SK-N-SH treated with all-trans-retinoic acid at 6 μM for 48 hours (cell line): ENCODE results near the gene SNTB2.

Source experiments
- ATAC-seq: fragments of 200-7000 bp; cut with Tn5 transposase; 3 replicates; pipeline ENCODE4 v1.9.1; 2020; ENCODE audit warnings: mild to moderate bottlenecking, moderate library complexity
- ARNTL ChIP-seq: fragments of 450-650 bp; formaldehyde crosslinking; IDR thresholded peaks from 2 replicates; pipeline ENCODE4 v1.5.0; 2020; ENCODE audit warnings: low read depth, mild to moderate bottlenecking, moderate library complexity, borderline replicate concordance
- BACH2 ChIP-seq: fragments of 250-450 bp; sonication (Bioruptor Pico); IDR thresholded peaks from 2 replicates; pipeline ENCODE4 v1.9.0; 2021; ENCODE audit warnings: mild to moderate bottlenecking, borderline replicate concordance
- CREB5 ChIP-seq: fragments of 250-450 bp; sonication (Bioruptor Pico); IDR thresholded peaks from 2 replicates; pipeline ENCODE4 v1.5.1; 2020; ENCODE audit warnings: low read depth, mild to moderate bottlenecking, moderate library complexity
- CSDC2 ChIP-seq: fragments of 250-450 bp; sonication (Bioruptor Pico); IDR thresholded peaks from 2 replicates; pipeline ENCODE4 v1.5.0; 2020; ENCODE audit warnings: mild to moderate bottlenecking, moderate library complexity
- ESRRG ChIP-seq: fragments of 250-450 bp; sonication (Bioruptor Pico); IDR thresholded peaks from 2 replicates; pipeline ENCODE4 v1.6.1; 2021; ENCODE audit warnings: mild to moderate bottlenecking
- GLIS3 ChIP-seq: fragments of 250-450 bp; sonication (Bioruptor Pico); IDR thresholded peaks from 2 replicates; pipeline ENCODE4 v1.5.0; 2020; ENCODE audit warnings: mild to moderate bottlenecking, moderate library complexity
- ISL1 ChIP-seq: fragments of 250-450 bp; sonication (Bioruptor Pico); IDR thresholded peaks from 2 replicates; pipeline ENCODE4 v2.1.2; 2022; ENCODE audit warnings: mild to moderate bottlenecking, moderate library complexity
- OSR1 ChIP-seq: fragments of 250-450 bp; sonication (Bioruptor Pico); IDR thresholded peaks from 2 replicates; pipeline ENCODE4 v1.8.0; 2022; ENCODE audit warnings: moderate library complexity, mild to moderate bottlenecking, inconsistent platforms
- PPARA ChIP-seq: fragments of 250-450 bp; sonication (Bioruptor Pico); IDR thresholded peaks from 2 replicates; pipeline ENCODE4 v1.5.0; 2020; ENCODE audit warnings: mild to moderate bottlenecking, borderline replicate concordance
- RARB ChIP-seq: fragments of 250-450 bp; sonication (Bioruptor Pico); IDR thresholded peaks from 2 replicates; pipeline ENCODE4 v1.8.0; 2021; ENCODE audit warnings: mild to moderate bottlenecking, moderate library complexity
- TCF4 ChIP-seq: fragments of 250-450 bp; sonication (Bioruptor Pico); IDR thresholded peaks from 2 replicates; pipeline ENCODE4 v1.8.0; 2021; ENCODE audit warnings: mild to moderate bottlenecking, moderate library complexity, borderline replicate concordance
- TOX ChIP-seq: fragments of 250-450 bp; sonication (Bioruptor Pico); IDR thresholded peaks from 2 replicates; pipeline ENCODE4 v1.8.0; 2021; ENCODE audit warnings: mild to moderate bottlenecking, moderate library complexity, borderline replicate concordance
- TSHZ2 ChIP-seq: fragments of 250-450 bp; sonication (Bioruptor Pico); IDR thresholded peaks from 2 replicates; pipeline ENCODE4 v1.5.0; 2020; ENCODE audit warnings: mild to moderate bottlenecking, moderate library complexity
- ZC3H10 ChIP-seq: fragments of 250-450 bp; sonication (Bioruptor Pico); IDR thresholded peaks from 2 replicates; pipeline ENCODE4 v1.5.1; 2021; ENCODE audit warnings: mild to moderate bottlenecking, moderate library complexity
- ZNF70 ChIP-seq: fragments of 450-650 bp; formaldehyde crosslinking; IDR thresholded peaks from 2 replicates; pipeline ENCODE4 v1.5.0; 2020; ENCODE audit warnings: mild to moderate bottlenecking, moderate library complexity
- TF ChIP-seq, protein P1 (sequence below): fragments of 250-450 bp; sonication (Bioruptor Pico); IDR thresholded peaks from 2 replicates; pipeline ENCODE4 v1.8.0; 2020; ENCODE audit warnings: mild to moderate bottlenecking, moderate library complexity, borderline replicate concordance
- TF ChIP-seq, protein P2 (sequence below): fragments of 250-450 bp; sonication (Bioruptor Pico); IDR thresholded peaks from 2 replicates; pipeline ENCODE4 v1.5.1; 2021; ENCODE audit warnings: mild to moderate bottlenecking, moderate library complexity
- TF ChIP-seq, protein P3 (sequence below): fragments of 250-450 bp; sonication (Bioruptor Pico); IDR thresholded peaks from 2 replicates; pipeline ENCODE4 v1.8.0; 2021; ENCODE audit warnings: low read depth, mild to moderate bottlenecking, moderate library complexity, borderline replicate concordance

The SNTB2 gene

GRCh38 chr16:69274699-69275235, 87.8 kb downstream of the SNTB2 start:
- no peak for ATAC-seq
- TF ChIP-seq PPARA (CRISPR knock-in tag), result no peak

GRCh38 chr16:69276148-69277115, 89.5 kb downstream of the SNTB2 start:
- TF ChIP-seq, protein P1, sequence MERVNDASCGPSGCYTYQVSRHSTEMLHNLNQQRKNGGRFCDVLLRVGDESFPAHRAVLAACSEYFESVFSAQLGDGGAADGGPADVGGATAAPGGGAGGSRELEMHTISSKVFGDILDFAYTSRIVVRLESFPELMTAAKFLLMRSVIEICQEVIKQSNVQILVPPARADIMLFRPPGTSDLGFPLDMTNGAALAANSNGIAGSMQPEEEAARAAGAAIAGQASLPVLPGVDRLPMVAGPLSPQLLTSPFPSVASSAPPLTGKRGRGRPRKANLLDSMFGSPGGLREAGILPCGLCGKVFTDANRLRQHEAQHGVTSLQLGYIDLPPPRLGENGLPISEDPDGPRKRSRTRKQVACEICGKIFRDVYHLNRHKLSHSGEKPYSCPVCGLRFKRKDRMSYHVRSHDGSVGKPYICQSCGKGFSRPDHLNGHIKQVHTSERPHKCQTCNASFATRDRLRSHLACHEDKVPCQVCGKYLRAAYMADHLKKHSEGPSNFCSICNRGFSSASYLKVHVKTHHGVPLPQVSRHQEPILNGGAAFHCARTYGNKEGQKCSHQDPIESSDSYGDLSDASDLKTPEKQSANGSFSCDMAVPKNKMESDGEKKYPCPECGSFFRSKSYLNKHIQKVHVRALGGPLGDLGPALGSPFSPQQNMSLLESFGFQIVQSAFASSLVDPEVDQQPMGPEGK, result peak; percentile 58; the same call in 1 of the 2 replicates
- TF ChIP-seq BACH2 (CRISPR knock-in tag) (no peak), ISL1 (CRISPR knock-in tag) (peak; percentile 66), TCF4 (CRISPR knock-in tag) (peak; percentile 84)
- ATAC-seq, result peak; percentile 99

- TF ChIP-seq GLIS3 (CRISPR knock-in tag) (no peak), BACH2 (CRISPR knock-in tag) (no peak), TSHZ2 (no peak), ARNTL (CRISPR knock-in tag) (no peak), ZNF70 (CRISPR knock-in tag) (no peak), TOX (CRISPR knock-in tag) (no peak), TCF4 (CRISPR knock-in tag) (no peak), ZC3H10 (CRISPR knock-in tag) (no peak), OSR1 (CRISPR knock-in tag) (no peak), ESRRG (no peak), PPARA (CRISPR knock-in tag) (no peak), ISL1 (CRISPR knock-in tag) (no peak), CREB5 (CRISPR knock-in tag) (no peak), CSDC2 (CRISPR knock-in tag) (no peak), RARB (CRISPR knock-in tag) (no peak)
- TF ChIP-seq, protein P2, sequence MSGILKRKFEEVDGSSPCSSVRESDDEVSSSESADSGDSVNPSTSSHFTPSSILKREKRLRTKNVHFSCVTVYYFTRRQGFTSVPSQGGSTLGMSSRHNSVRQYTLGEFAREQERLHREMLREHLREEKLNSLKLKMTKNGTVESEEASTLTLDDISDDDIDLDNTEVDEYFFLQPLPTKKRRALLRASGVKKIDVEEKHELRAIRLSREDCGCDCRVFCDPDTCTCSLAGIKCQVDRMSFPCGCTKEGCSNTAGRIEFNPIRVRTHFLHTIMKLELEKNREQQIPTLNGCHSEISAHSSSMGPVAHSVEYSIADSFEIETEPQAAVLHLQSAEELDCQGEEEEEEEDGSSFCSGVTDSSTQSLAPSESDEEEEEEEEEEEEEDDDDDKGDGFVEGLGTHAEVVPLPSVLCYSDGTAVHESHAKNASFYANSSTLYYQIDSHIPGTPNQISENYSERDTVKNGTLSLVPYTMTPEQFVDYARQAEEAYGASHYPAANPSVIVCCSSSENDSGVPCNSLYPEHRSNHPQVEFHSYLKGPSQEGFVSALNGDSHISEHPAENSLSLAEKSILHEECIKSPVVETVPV, result no peak
- TF ChIP-seq, protein P1, result no peak
- TF ChIP-seq, protein P3, sequence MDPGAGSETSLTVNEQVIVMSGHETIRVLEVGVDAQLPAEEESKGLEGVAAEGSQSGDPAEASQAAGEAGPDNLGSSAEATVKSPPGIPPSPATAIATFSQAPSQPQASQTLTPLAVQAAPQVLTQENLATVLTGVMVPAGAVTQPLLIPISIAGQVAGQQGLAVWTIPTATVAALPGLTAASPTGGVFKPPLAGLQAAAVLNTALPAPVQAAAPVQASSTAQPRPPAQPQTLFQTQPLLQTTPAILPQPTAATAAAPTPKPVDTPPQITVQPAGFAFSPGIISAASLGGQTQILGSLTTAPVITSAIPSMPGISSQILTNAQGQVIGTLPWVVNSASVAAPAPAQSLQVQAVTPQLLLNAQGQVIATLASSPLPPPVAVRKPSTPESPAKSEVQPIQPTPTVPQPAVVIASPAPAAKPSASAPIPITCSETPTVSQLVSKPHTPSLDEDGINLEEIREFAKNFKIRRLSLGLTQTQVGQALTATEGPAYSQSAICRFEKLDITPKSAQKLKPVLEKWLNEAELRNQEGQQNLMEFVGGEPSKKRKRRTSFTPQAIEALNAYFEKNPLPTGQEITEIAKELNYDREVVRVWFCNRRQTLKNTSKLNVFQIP (CRISPR knock-in tag), result no peak
- no peak for ATAC-seq
Observed at GRCh38 chr16:69277413-69277812, 90.4 kb downstream of the SNTB2 start.
